Measurements from ENCODE around the gene IMMP2L.

IMMP2L gene

GRCh38 chr7:111392294-111392693 is 170.0 kb downstream of the IMMP2L start:
- Histone ChIP-seq H3K4me3 (ENCODE audit: low read depth, low read length) (no peak overlapping the region), H3K36me3 (ENCODE audit: control insufficient read depth, insufficient read depth, low read length) (no peaks in the 10 kb centered on the region), H3K9me3 (ENCODE audit: control insufficient read depth, insufficient read depth, low read depth, low read length) (no peaks in the 10 kb centered on the region), H3K27me3 (ENCODE audit: control insufficient read depth, insufficient read depth, low read length) (no peaks in the 10 kb centered on the region), H3K9ac (ENCODE audit: low read length) (no peak overlapping the region), H3K27ac (ENCODE audit: low read depth, low read length) (no peak overlapping the region), H3K4me1 (ENCODE audit: control insufficient read depth, insufficient read depth, low read length) (peaks cover 13% of the 10 kb centered on the region)

DNA sequence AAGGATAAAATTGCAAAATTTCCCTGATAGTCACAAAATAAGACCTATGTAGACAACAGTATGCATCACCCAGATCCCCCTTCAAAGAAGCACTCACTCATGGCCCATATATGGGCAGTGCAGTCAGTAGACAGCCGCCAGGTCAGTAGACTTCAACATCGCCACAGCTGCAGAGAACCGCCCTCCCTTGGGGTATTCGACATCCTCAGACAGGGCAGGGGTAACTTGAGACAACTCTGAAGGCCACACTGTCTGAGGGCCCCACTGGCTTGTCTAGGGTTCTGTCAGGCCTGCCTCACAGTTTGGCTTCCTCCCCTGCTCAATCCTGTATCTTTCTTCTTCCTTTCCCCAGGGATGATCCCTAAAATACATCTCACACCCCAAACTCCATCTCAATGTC is 172.3 kb downstream of the IMMP2L start:
- no peaks in the 10 kb centered on the region for H3K27me3 ChIP-seq (ENCODE audit: control insufficient read depth, insufficient read depth, low read length)
- peaks cover 13% of the 10 kb centered on the region for H3K4me1 ChIP-seq (ENCODE audit: control insufficient read depth, insufficient read depth, low read length)
- H3K4me3 ChIP-seq (ENCODE audit: low read depth, low read length), result no peak overlapping the region
- no peak overlapping the region for H3K27ac ChIP-seq (ENCODE audit: low read depth, low read length)
- H3K9ac ChIP-seq (ENCODE audit: low read length), result no peak overlapping the region
- no peaks in the 10 kb centered on the region for H3K36me3 ChIP-seq (ENCODE audit: control insufficient read depth, insufficient read depth, low read length)
- no peaks in the 10 kb centered on the region for H3K9me3 ChIP-seq (ENCODE audit: control insufficient read depth, insufficient read depth, low read depth, low read length)

DNA sequence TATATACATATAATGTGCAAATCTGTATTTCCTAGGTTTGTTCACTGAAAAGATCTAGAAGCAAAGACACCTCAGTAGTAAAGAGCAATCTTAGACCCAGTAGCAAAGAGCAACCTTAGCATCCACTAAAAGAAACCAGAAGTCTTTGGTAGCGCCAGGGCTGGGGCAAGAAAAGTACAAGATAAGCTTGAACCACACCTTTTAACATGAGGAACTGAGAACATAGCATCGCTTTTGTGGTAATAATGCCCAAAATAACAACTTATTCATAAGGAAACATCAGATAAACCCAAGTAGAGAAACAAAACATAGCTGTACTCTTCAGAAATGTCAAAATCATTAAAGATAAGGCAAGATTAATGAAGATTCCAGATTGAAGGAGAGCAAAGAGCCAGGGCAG is 173.4 kb downstream of the IMMP2L start:
- H3K9ac ChIP-seq (ENCODE audit: low read length), result no peak overlapping the region
- H3K36me3 ChIP-seq (ENCODE audit: control insufficient read depth, insufficient read depth, low read length), result no peaks in the 10 kb centered on the region
- peaks cover 13% of the 10 kb centered on the region for H3K4me1 ChIP-seq (ENCODE audit: control insufficient read depth, insufficient read depth, low read length)
- H3K4me3 ChIP-seq (ENCODE audit: low read depth, low read length), result no peak overlapping the region
- H3K27me3 ChIP-seq (ENCODE audit: control insufficient read depth, insufficient read depth, low read length), result no peaks in the 10 kb centered on the region
- no peaks in the 10 kb centered on the region for H3K9me3 ChIP-seq (ENCODE audit: control insufficient read depth, insufficient read depth, low read depth, low read length)
- no peak overlapping the region for H3K27ac ChIP-seq (ENCODE audit: low read depth, low read length)

GRCh38 chr7:111388016-111388415 is 174.3 kb downstream of the IMMP2L start:
- H3K4me1 ChIP-seq (ENCODE audit: control insufficient read depth, insufficient read depth, low read length), result peaks cover 7% of the 10 kb centered on the region
- H3K9me3 ChIP-seq (ENCODE audit: control insufficient read depth, insufficient read depth, low read depth, low read length), result no peaks in the 10 kb centered on the region
- H3K27ac ChIP-seq (ENCODE audit: low read depth, low read length), result no peak overlapping the region
- H3K36me3 ChIP-seq (ENCODE audit: control insufficient read depth, insufficient read depth, low read length), result no peaks in the 10 kb centered on the region
- no peak overlapping the region for H3K9ac ChIP-seq (ENCODE audit: low read length)
- H3K4me3 ChIP-seq (ENCODE audit: low read depth, low read length), result no peak overlapping the region
- H3K27me3 ChIP-seq (ENCODE audit: control insufficient read depth, insufficient read depth, low read length), result no peaks in the 10 kb centered on the region

GRCh38 chr7:111384065-111384891 is 178.0 kb downstream of the IMMP2L start:
- Histone ChIP-seq H3K4me3 (ENCODE audit: low read depth, low read length) (no peak overlapping the region), H3K9me3 (ENCODE audit: control insufficient read depth, insufficient read depth, low read depth, low read length) (no peaks in the 10 kb centered on the region), H3K27ac (ENCODE audit: low read depth, low read length) (no peak overlapping the region), H3K36me3 (ENCODE audit: control insufficient read depth, insufficient read depth, low read length) (no peaks in the 10 kb centered on the region), H3K4me1 (ENCODE audit: control insufficient read depth, insufficient read depth, low read length) (no peaks in the 10 kb centered on the region), H3K27me3 (ENCODE audit: control insufficient read depth, insufficient read depth, low read length) (no peaks in the 10 kb centered on the region), H3K9ac (ENCODE audit: low read length) (no peak overlapping the region)

DNA sequence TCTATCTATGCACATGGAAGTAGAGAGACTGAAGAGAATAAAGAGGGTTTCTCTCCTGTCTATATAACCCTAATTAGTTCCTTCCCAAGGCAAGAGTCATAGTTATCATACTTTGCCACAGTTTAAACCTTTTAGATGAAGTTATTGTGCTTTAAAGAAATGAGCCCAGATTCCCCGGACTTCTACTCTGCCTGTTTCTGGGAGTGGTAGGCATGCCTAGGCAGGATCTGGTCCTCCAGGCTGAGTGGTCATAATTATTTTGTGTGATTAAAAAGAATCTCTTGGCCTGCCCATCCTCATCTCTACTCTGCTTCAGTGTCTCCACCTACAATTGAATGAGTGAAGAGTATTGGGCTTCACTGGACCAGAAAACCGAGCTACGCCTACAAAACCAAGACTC is 179.2 kb downstream of the IMMP2L start:
- Histone ChIP-seq H3K27me3 (ENCODE audit: control insufficient read depth, insufficient read depth, low read length) (no peaks in the 10 kb centered on the region), H3K9me3 (ENCODE audit: control insufficient read depth, insufficient read depth, low read depth, low read length) (no peaks in the 10 kb centered on the region), H3K9ac (ENCODE audit: low read length) (no peak overlapping the region), H3K27ac (ENCODE audit: low read depth, low read length) (no peak overlapping the region), H3K36me3 (ENCODE audit: control insufficient read depth, insufficient read depth, low read length) (no peaks in the 10 kb centered on the region), H3K4me3 (ENCODE audit: low read depth, low read length) (no peak overlapping the region), H3K4me1 (ENCODE audit: control insufficient read depth, insufficient read depth, low read length) (no peaks in the 10 kb centered on the region)

DNA sequence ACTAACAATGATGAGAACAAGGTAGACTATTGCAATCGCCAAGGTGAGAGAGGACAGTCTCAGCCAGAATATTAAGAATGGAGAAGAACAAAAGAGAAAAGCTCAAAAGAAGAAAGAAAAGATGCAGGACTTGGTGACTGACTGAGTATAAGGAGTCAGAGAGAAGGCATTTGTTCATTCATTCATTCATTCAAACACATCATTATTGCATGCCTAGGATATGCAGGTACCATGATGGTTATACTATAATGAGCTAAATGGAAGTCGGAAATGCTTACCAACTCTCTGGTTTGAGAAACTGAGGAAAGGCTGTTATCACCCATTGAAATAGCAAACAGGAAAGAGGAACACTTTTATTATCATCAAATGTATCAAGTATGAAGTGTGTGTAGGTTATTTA is 180.7 kb downstream of the IMMP2L start:
- Histone ChIP-seq H3K36me3 (ENCODE audit: control insufficient read depth, insufficient read depth, low read length) (no peaks in the 10 kb centered on the region), H3K27ac (ENCODE audit: low read depth, low read length) (no peak overlapping the region), H3K9me3 (ENCODE audit: control insufficient read depth, insufficient read depth, low read depth, low read length) (no peaks in the 10 kb centered on the region), H3K4me1 (ENCODE audit: control insufficient read depth, insufficient read depth, low read length) (no peaks in the 10 kb centered on the region), H3K4me3 (ENCODE audit: low read depth, low read length) (no peak overlapping the region), H3K9ac (ENCODE audit: low read length) (no peak overlapping the region), H3K27me3 (ENCODE audit: control insufficient read depth, insufficient read depth, low read length) (no peaks in the 10 kb centered on the region)

- Histone ChIP-seq H3K36me3 (ENCODE audit: control insufficient read depth, insufficient read depth, low read length) (no peaks in the 10 kb centered on the region), H3K27ac (ENCODE audit: low read depth, low read length) (no peak overlapping the region), H3K4me1 (ENCODE audit: control insufficient read depth, insufficient read depth, low read length) (no peaks in the 10 kb centered on the region), H3K27me3 (ENCODE audit: control insufficient read depth, insufficient read depth, low read length) (no peaks in the 10 kb centered on the region), H3K4me3 (ENCODE audit: low read depth, low read length) (no peak overlapping the region), H3K9me3 (ENCODE audit: control insufficient read depth, insufficient read depth, low read depth, low read length) (no peaks in the 10 kb centered on the region), H3K9ac (ENCODE audit: low read length) (no peak overlapping the region)
Observed at GRCh38 chr7:111380945-111381344, 181.3 kb downstream of the IMMP2L start.

GRCh38 chr7:111374027-111374426 is 188.3 kb downstream of the IMMP2L start:
- no peak overlapping the region for H3K9ac ChIP-seq (ENCODE audit: low read length)
- H3K4me3 ChIP-seq (ENCODE audit: low read depth, low read length), result no peak overlapping the region
- no peak overlapping the region for H3K27ac ChIP-seq (ENCODE audit: low read depth, low read length)
- no peaks in the 10 kb centered on the region for H3K36me3 ChIP-seq (ENCODE audit: control insufficient read depth, insufficient read depth, low read length)
- H3K27me3 ChIP-seq (ENCODE audit: control insufficient read depth, insufficient read depth, low read length), result no peaks in the 10 kb centered on the region
- H3K4me1 ChIP-seq (ENCODE audit: control insufficient read depth, insufficient read depth, low read length), result no peaks in the 10 kb centered on the region
- H3K9me3 ChIP-seq (ENCODE audit: control insufficient read depth, insufficient read depth, low read depth, low read length), result no peaks in the 10 kb centered on the region

- H3K27me3 ChIP-seq (ENCODE audit: control insufficient read depth, insufficient read depth, low read length), result no peaks in the 10 kb centered on the region
- no peak overlapping the region for H3K4me3 ChIP-seq (ENCODE audit: low read depth, low read length)
- H3K9me3 ChIP-seq (ENCODE audit: control insufficient read depth, insufficient read depth, low read depth, low read length), result no peaks in the 10 kb centered on the region
- no peak overlapping the region for H3K27ac ChIP-seq (ENCODE audit: low read depth, low read length)
- H3K4me1 ChIP-seq (ENCODE audit: control insufficient read depth, insufficient read depth, low read length), result no peaks in the 10 kb centered on the region
- no peak overlapping the region for H3K9ac ChIP-seq (ENCODE audit: low read length)
- no peaks in the 10 kb centered on the region for H3K36me3 ChIP-seq (ENCODE audit: control insufficient read depth, insufficient read depth, low read length)
Observed at GRCh38 chr7:111371437-111371836, 190.9 kb downstream of the IMMP2L start.

- H3K9me3 ChIP-seq (ENCODE audit: control insufficient read depth, insufficient read depth, low read depth, low read length), result no peaks in the 10 kb centered on the region
- no peak overlapping the region for H3K4me3 ChIP-seq (ENCODE audit: low read depth, low read length)
- no peaks in the 10 kb centered on the region for H3K4me1 ChIP-seq (ENCODE audit: control insufficient read depth, insufficient read depth, low read length)
- H3K27me3 ChIP-seq (ENCODE audit: control insufficient read depth, insufficient read depth, low read length), result no peaks in the 10 kb centered on the region
- H3K36me3 ChIP-seq (ENCODE audit: control insufficient read depth, insufficient read depth, low read length), result no peaks in the 10 kb centered on the region
- no peak overlapping the region for H3K27ac ChIP-seq (ENCODE audit: low read depth, low read length)
- no peak overlapping the region for H3K9ac ChIP-seq (ENCODE audit: low read length)
Observed at GRCh38 chr7:111370002-111370401, 192.3 kb downstream of the IMMP2L start.

All from HUES6 (cell line).